Gastrocnemius medialis (tissue), 4 donors: ENCODE results near the gene SLC40A1. TPM values are rescaled to one million over a fixed set of nuclear protein-coding genes. Genes with fewer than 3 reads are reported as not detected.

Source experiments
- ATAC-seq, 2 donors: fragments of 150-250 bp; one replicate each; pipeline ENCODE4 v1.9.1; 2016
- DNase-seq, 2 donors: peaks; one replicate each; pipeline ENCODE4 v3.0.0-alpha.2; 2019
- H3K27ac ChIP-seq, 4 donors: fragments of 200-600 bp; sonication (generic); 1 replicate in 1 of 4; 2 replicates in 3 of 4; pipeline ENCODE4 v1.5.1; 2016 to 2018; ENCODE audit warnings: mild to moderate bottlenecking in 2 of 4, moderate library complexity in 1 of 4
- H3K27me3 ChIP-seq, 3 donors: fragments of 200-600 bp; sonication (generic) in 2 of 3; 1 replicate in 1 of 3; 2 replicates in 2 of 3; pipeline versions ENCODE4 v1.5.1 to v1.6.0; 2016 to 2019; ENCODE audit warnings: mild to moderate bottlenecking in 1 of 3, moderate library complexity in 1 of 3
- H3K36me3 ChIP-seq, 2 donors: fragments of 200-600 bp; sonication (generic) in 1 of 2; one replicate each; pipeline ENCODE4 v1.5.1; 2017 to 2018
- H3K4me1 ChIP-seq, 2 donors: fragments of 200-600 bp; sonication (generic) in 1 of 2; one replicate each; pipeline ENCODE4 v1.5.1; 2016 to 2017; ENCODE audit warnings: mild to moderate bottlenecking in 2 of 2
- H3K4me3 ChIP-seq, 4 donors: fragments of 200-600 bp; sonication (generic) in 3 of 4; 1 replicate in 1 of 4; 2 replicates in 3 of 4; pipeline ENCODE4 v1.5.1; 2016 to 2019; ENCODE audit warnings: mild to moderate bottlenecking in 2 of 4
- H3K9me3 ChIP-seq, 3 donors: fragments of 200-600 bp; sonication (generic) in 2 of 3; 1 replicate in 1 of 3; 2 replicates in 2 of 3; pipeline ENCODE4 v1.5.1; 2016 to 2019
- CTCF ChIP-seq, 5 experiments: fragments of 450-650 bp in 3 of 5; fragments of 200-600 bp in 2 of 5; sonication (generic) in 2 of 5; IDR thresholded peaks in 4 of 5; conservative IDR thresholded peaks in 1 of 5; 1 replicate in 4 of 5; 2 replicates in 1 of 5; pipeline ENCODE4 v1.5.1; 2016 to 2019; ENCODE audit warnings: antibody characterized with exemption in 5 of 5, mild to moderate bottlenecking in 3 of 5, moderate library complexity in 3 of 5
- POLR2A ChIP-seq, 2 donors: fragments of 450-650 bp; IDR thresholded peaks; one replicate each; pipeline ENCODE4 v1.6.1; 2017; ENCODE audit warnings: antibody characterized with exemption in 2 of 2, mild to moderate bottlenecking in 2 of 2, moderate library complexity in 2 of 2
- in situ Hi-C, 4 donors: fragments of 200-750 bp; cut with MboI; loops; one replicate each; pipeline versions ENCODE4 v1.15.0 to v1.8.0; 2017; ENCODE audit warnings: low sequenced_read_pairs in 4 of 4
- intact Hi-C: fragments of 100-400 bp; cut with DNase I; formaldehyde crosslinking; loops from one replicate; pipeline ENCODE4 v1.15.1; 2023; ENCODE audit warnings: low total_unique reads
- total RNA-seq, 4 donors: library from RNA; depleted of rRNA; stranded (reverse); fragments of >200 nt; gene quantifications; one replicate each; pipeline versions ENCODE4 v1.1.0 to v1.2.3, GENCODE V29; 2016

The SLC40A1 gene
- total RNA-seq, 4 donors from 2014 or later = 24.8 to 81.8 (median 37.4) TPM

- intact Hi-C loops = no loop called here
- no peak for TF ChIP-seq CTCF (IDR thresholded peaks at IDR 0.05 in 4 of 5, conservative IDR thresholded peaks at IDR 0.05 in 1 of 5)
- TF ChIP-seq POLR2A (IDR thresholded peaks at IDR 0.05) = no peak
- no peaks in the 10 kb centered on the region for H3K36me3 ChIP-seq
- peak overlapping the region in 3 of 4 donors; percentile 81 to 90 (median 85) for H3K27ac ChIP-seq
- no peak overlapping the region for H3K4me3 ChIP-seq
- ATAC-seq (no peak), DNase-seq (no peak)
- H3K9me3 ChIP-seq = no peaks in the 10 kb centered on the region
- no peaks in the 10 kb centered on the region for H3K27me3 ChIP-seq
- peaks cover 7 to 13% of the 10 kb centered on the region in 2 donors for H3K4me1 ChIP-seq
- in situ Hi-C loops = no loop called here
Observed at GRCh38 chr2:189614585-189614984, 34.0 kb upstream of the SLC40A1 start.

- Histone ChIP-seq H3K36me3 (no peaks in the 10 kb centered on the region), H3K4me3 (peak overlapping the region; percentile 34 to 65 (median 46)), H3K27ac (peak overlapping the region; percentile 81 to 90 (median 84)), H3K27me3 (no peaks in the 10 kb centered on the region), H3K4me1 (peaks cover 7 to 13% of the 10 kb centered on the region in 2 donors), H3K9me3 (no peaks in the 10 kb centered on the region)
- TF ChIP-seq CTCF (IDR thresholded peaks at IDR 0.05 in 4 of 5, conservative IDR thresholded peaks at IDR 0.05 in 1 of 5) (no peak), POLR2A (IDR thresholded peaks at IDR 0.05) (no peak)
- intact Hi-C loops = loop anchor here (2.0 kb wide), 1 partner anchor 33 kb away; the partner anchor contains the start of gene SLC40A1
- DNase-seq (peak; percentile 8 to 65), ATAC-seq (peak; percentile 92 to 94)
- in situ Hi-C loops = no loop called here
Observed at GRCh38 chr2:189613650-189614420, 33.2 kb upstream of the SLC40A1 start.

- Histone ChIP-seq H3K27ac (peak overlapping the region; percentile 81 to 90 (median 84)), H3K4me1 (peaks cover 7 to 13% of the 10 kb centered on the region in 2 donors), H3K9me3 (no peaks in the 10 kb centered on the region), H3K27me3 (no peaks in the 10 kb centered on the region), H3K36me3 (no peaks in the 10 kb centered on the region), H3K4me3 (peak overlapping the region; percentile 34 to 65 (median 46))
- in situ Hi-C loops = no loop called here
- DNase-seq (peak; percentile 37 to 64), ATAC-seq (peak; percentile 98 to 99)
- intact Hi-C loops = loop anchor here (2.0 kb wide), 1 partner anchor 32 kb away; the partner anchor contains the start of gene SLC40A1
- TF ChIP-seq CTCF (IDR thresholded peaks at IDR 0.05 in 4 of 5, conservative IDR thresholded peaks at IDR 0.05 in 1 of 5) = no peak
- peak in 1 of 2 donors; percentile 38 for TF ChIP-seq POLR2A (IDR thresholded peaks at IDR 0.05)
Observed at GRCh38 chr2:189613077-189613636, 32.6 kb upstream of the SLC40A1 start.

- Histone ChIP-seq H3K4me1 (peaks cover 7 to 13% of the 10 kb centered on the region in 2 donors), H3K4me3 (no peak overlapping the region), H3K27me3 (no peaks in the 10 kb centered on the region), H3K36me3 (no peaks in the 10 kb centered on the region), H3K27ac (no peak overlapping the region), H3K9me3 (no peaks in the 10 kb centered on the region)
- intact Hi-C loops (no loop called here), in situ Hi-C loops (no loop called here)
- TF ChIP-seq POLR2A (IDR thresholded peaks at IDR 0.05) = no peak
- TF ChIP-seq CTCF (IDR thresholded peaks at IDR 0.05 in 4 of 5, conservative IDR thresholded peaks at IDR 0.05 in 1 of 5) = no peak
- ATAC-seq (no peak), DNase-seq (no peak)
Observed at GRCh38 chr2:189610700-189611099, 30.1 kb upstream of the SLC40A1 start.
